HT1080 (cell line): ENCODE results near the gene AQP12B. TPM values are rescaled to one million over a fixed set of nuclear protein-coding genes. Genes with fewer than 3 reads are reported as not detected.

Experiments used
- DNase-seq: peaks from one replicate; pipeline ENCODE4 v3.0.0-alpha.2; 2015; ENCODE audit warnings: low read depth
- small RNA-seq: library from RNA; depleted of rRNA; stranded (forward); fragments of <200 nt; gene quantifications from one replicate; pipeline ENCODE3, GENCODE V24; 2014
- total RNA-seq: library from RNA; depleted of rRNA; stranded (reverse); fragments of >200 nt; shearing (Covaris generic); gene quantifications from 2 replicates; pipeline ENCODE4 v1.2.3, GENCODE V29; 2014; rRNA removed

Gene AQP12B
- total RNA-seq, 1 experiment from 2014 or later: not detected

GRCh38 chr2:240636563-240637115 lies 46.0 kb downstream of the AQP12B start:
- no peak for DNase-seq

- DNase-seq: no peak
These were observed 46.6 kb downstream of the AQP12B start for GRCh38 chr2:240635998-240636547.

- DNase-seq: no peak
These were observed 47.3 kb downstream of the AQP12B start for GRCh38 chr2:240635121-240635997.

DNA sequence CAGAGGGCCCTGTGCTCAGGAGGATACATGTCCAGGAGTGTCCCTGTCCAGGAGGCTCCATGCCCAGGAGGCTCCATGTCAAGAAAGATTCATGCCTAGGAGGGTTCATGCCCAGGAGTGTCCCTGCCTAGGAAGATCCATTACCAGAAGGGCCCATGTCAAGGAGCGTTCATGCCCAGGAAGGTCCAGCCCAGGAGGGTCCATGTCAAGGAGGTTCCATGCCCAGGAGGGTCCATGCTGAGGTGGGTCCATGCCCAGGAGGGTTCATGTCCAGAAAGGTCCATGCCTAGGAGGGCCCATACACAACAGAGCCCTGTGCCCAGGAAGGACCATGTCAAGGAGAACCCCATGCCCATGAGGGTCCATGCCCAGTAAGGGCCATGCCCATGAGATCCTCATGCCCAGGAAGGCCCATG lies 50.4 kb downstream of the AQP12B start:
- DNase-seq: no peak

DNA sequence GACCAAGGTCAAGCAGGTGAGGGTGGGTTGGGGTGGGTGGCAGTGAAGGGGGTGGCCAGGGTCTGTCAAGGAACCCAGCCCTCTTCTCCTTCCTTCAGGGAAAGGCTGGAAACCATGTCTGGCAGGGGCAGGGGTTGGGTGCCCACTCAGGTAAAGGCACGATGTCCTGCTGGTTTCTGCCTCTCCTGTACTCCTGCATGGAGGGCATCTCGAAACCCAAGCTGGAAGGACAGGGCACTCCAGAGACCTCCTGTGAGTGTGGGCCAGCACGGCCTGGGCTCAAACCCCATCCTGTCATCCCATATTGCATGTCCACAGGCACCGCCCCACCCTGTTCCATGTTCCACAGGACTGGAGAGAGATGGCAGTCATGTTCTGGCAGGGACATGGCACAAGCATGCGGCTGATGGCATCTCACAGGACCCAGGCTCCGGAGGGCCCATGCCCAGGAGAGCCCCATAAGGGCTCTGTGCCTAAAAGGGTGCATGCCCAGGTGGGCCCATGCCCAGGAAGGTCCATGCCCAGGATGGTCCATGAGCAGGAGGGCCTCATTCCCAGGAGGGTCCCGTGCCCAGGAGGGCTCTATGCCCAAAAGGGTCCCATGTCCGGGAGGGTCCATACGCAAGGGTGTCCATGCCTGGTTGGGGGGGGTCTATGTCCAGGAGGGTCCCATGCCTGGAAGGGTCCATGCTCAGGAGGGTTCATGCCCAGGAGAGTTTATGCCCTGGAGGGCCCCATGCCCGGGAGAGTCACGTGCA lies 51.0 kb downstream of the AQP12B start:
- DNase-seq: no peak

- no peak for DNase-seq
These were observed 51.7 kb downstream of the AQP12B start for GRCh38 chr2:240630771-240631547.

DNA sequence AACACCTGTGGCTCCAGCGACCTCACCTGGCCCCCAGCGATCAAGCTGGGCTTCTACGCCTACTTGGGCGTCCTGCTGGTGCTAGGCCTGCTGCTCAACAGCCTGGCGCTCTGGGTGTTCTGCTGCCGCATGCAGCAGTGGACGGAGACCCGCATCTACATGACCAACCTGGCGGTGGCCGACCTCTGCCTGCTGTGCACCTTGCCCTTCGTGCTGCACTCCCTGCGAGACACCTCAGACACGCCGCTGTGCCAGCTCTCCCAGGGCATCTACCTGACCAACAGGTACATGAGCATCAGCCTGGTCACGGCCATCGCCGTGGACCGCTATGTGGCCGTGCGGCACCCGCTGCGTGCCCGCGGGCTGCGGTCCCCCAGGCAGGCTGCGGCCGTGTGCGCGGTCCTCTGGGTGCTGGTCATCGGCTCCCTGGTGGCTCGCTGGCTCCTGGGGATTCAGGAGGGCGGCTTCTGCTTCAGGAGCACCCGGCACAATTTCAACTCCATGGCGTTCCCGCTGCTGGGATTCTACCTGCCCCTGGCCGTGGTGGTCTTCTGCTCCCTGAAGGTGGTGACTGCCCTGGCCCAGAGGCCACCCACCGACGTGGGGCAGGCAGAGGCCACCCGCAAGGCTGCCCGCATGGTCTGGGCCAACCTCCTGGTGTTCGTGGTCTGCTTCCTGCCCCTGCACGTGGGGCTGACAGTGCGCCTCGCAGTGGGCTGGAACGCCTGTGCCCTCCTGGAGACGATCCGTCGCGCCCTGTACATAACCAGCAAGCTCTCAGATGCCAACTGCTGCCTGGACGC lies 52.5 kb downstream of the AQP12B start:
- no peak for DNase-seq

DNA sequence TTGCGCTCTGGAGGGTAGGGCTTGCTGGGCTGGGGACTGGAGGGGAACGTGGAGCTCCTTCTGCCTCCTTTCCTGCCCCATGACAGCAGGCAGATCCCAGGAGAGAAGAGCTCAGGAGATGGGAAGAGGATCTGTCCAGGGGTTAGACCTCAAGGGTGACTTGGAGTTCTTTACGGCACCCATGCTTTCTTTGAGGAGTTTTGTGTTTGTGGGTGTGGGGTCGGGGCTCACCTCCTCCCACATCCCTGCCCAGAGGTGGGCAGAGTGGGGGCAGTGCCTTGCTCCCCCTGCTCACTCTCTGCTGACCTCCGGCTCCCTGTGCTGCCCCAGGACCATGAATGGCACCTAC lies 53.1 kb downstream of the AQP12B start:
- DNase-seq: no peak

DNA sequence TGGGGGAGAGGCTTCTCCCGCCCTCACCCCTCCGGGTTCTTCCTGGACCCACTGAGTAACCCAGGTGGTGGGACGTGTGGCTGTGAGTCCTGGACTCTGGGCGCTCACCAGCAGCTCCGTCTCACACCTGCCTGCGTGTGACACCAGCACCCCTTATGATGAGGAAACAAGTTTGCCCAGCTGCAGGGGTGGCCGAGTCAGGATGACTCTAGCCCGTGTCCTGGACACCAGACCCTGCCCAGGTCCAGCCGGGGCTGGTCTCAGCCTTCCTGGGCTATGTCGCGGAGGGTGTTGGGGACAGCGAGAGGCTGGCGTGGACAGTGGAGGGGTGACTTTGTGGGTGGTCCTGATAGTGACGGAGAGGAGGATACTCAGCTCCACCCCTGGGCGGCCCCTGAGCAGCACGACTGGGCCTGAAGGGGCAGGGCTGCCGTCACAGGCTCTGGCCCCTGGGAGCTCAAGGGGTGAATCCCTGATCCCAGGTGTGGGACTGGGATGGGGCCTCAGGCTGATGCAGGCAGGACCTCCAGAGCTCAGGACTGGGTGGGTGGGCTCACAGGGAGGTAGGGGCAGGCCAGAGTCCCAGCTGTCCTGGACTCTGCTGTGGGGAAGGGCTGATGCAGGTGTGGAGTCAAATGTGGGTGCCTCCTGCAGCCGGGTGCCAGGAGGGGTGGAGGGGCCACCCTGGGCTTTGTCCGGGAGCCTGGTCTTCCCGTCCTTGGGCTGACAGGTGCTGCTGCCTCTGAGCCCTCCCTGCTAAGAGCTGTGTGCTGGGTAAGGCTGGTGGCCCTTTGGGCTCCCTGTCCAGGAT lies 53.7 kb downstream of the AQP12B start:
- no peak for DNase-seq

GRCh38 chr2:240628507-240628807 lies 54.2 kb downstream of the AQP12B start:
- no peak for DNase-seq

- no peak for DNase-seq
These were observed 54.8 kb downstream of the AQP12B start for GRCh38 chr2:240627736-240628506.

DNA sequence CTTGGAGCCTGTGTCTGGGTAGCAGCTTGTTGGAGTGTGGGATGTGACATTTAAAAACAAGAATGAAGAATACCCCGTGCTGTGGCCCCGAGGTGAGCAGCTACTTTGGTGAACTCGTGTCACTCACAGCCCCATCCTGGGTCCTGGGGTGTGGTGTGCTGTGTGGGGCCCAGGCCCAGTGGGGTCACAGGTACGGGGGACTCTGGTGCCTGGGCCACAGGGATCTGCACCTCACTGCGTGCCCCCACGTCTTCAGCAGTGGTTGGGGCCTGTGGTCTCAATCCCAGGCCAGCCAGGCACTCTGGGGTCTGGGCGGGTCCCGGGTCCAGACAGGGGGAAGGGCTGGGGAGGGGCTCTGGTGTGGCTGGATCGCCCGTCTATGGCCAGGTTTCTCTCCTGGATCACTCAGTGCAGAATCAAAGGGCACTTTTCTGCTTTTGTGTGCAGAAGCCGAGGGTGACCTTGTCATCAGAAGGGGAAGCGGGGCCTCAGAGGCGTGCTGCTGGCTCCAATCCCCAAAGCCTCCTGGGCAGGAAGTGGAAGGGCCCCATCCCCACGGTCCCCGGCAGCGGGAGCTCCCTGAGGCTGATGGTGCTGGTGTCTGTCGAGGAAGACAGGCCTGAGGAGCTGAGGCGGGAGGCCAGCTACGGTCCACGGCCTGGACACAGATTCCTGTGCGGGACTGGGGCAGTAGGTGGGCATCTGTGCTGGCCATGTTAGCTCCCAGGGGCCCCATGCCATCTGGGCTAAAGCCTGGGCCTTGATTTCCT lies 56.0 kb downstream of the AQP12B start:
- DNase-seq: no peak

Small RNA genes within 50 kb of the gene (small RNA-seq; reads per million reads assigned to genes)
- gene AC011298.3: not detected

Other genes with a start within 250 kb of the AQP12B start
- gene GPC1, start 247.2 kb downstream of the AQP12B start, total RNA-seq: 49.0 and 54.4 TPM in 2 replicates
- 5.9 and 6.0 TPM in 2 replicates for gene ANKMY1, start 124.9 kb downstream of the AQP12B start, total RNA-seq
- gene DUSP28, start 122.5 kb downstream of the AQP12B start, total RNA-seq: 3.6 and 4.9 TPM in 2 replicates
- gene RNPEPL1, start 114.4 kb downstream of the AQP12B start, total RNA-seq: 19.2 and 23.6 TPM in 2 replicates
- 31.2 and 37.9 TPM in 2 replicates for gene CAPN10, start 96.2 kb downstream of the AQP12B start, total RNA-seq
- gene GPR35, start 57.4 kb downstream of the AQP12B start, total RNA-seq: 0.05 TPM in 1 of 2 replicates, not detected in the other
- not detected in 2 replicates for gene AQP12A, start 9.0 kb upstream of the AQP12B start, total RNA-seq
- 0.14 TPM in 1 of 2 replicates, not detected in the other for gene KIF1A, start 137.3 kb upstream of the AQP12B start, total RNA-seq
- not detected in 2 replicates for gene AGXT, start 185.9 kb upstream of the AQP12B start, total RNA-seq
- gene MAB21L4, start 213.3 kb upstream of the AQP12B start, total RNA-seq: not detected in 2 replicates
- gene CROCC2, start 223.5 kb upstream of the AQP12B start, total RNA-seq: not detected in 2 replicates